HepG2 (cell line): ENCODE results near the gene RAPSN. TPM values are rescaled to one million over a fixed set of nuclear protein-coding genes. Genes with fewer than 3 reads are reported as not detected.

ENCODE experiments used
- ATAC-seq: fragments of 200-7000 bp; cut with Tn5 transposase; 3 replicates; pipeline ENCODE4 v1.9.1; 2020; ENCODE audit warnings: mild to moderate bottlenecking, moderate library complexity
- BruUV-seq: library from RNA; stranded (reverse); fragments of 400-500 nt; replicated peaks from 2 replicates; lab custom pipeline; 2021; lab: Mats Ljungman, UMichigan
- CTCF ChIA-PET: fragments of 300-600 bp; formaldehyde crosslinking; extraction: SDS; loops from one replicate; lab custom pipeline; 2021; ENCODE audit warnings: low total read pairs, inconsistent platforms, low intra/inter-chr PET ratio; lab: Yijun Ruan, JAX
- POLR2A ChIA-PET: fragments of 350-600 bp; sonication (Branson Sonifier 250); formaldehyde crosslinking; loops from one replicate; lab custom pipeline; 2020; ENCODE audit warnings: antibody characterized with exemption, inconsistent platforms; lab: Yijun Ruan, JAX
- DNase-seq: peaks from one replicate; pipeline ENCODE4 v3.0.0-alpha.2; 2015; ENCODE audit warnings: low spot score
- FAIRE-seq: peaks from 3 replicates; lab custom pipeline; 2011; peaks lifted over from hg19 to GRCh38; lab: Jason Lieb, UNC
- H2AFZ ChIP-seq: one replicate; pipeline ENCODE4 v1.6.1; 2011; ENCODE audit warnings: low read length, inconsistent platforms
- H3K27ac ChIP-seq: fragments of 300-600 bp; 3 replicates; pipeline ENCODE4 v1.8.0; 2011; ENCODE audit warnings: mixed run types, mild to moderate bottlenecking, mixed read lengths, low read length, inconsistent platforms; ENCODE audit not compliant: insufficient read depth; ENCODE audit errors: extremely low read length
- H3K27me3 ChIP-seq, 2 experiments: fragments of 200-600 bp in 1 of 2; 2 replicates in 1 of 2; 3 replicates in 1 of 2; pipeline versions ENCODE4 v1.6.0 to v1.8.0; 2011; ENCODE audit warnings: low read length in 2 of 2, mild to moderate bottlenecking in 2 of 2, moderate library complexity in 2 of 2, inconsistent platforms in 1 of 2; ENCODE audit not compliant: insufficient read depth in 2 of 2, control insufficient read depth in 1 of 2
- H3K36me3 ChIP-seq, 2 experiments: fragments of 200-600 bp in 1 of 2; replicated peaks in 1 of 2; 2 replicates in 1 of 2; 3 replicates in 1 of 2; pipeline versions ENCODE4 v1.5.1 to v1.8.0; 2011; ENCODE audit warnings: low read length in 2 of 2, inconsistent platforms in 1 of 2; ENCODE audit not compliant: insufficient read depth in 2 of 2, control insufficient read depth in 1 of 2
- H3K4me1 ChIP-seq: 2 replicates; pipeline ENCODE4 v1.5.1; 2012; ENCODE audit warnings: low read length, inconsistent platforms; ENCODE audit not compliant: insufficient read depth
- H3K4me2 ChIP-seq: 2 replicates; pipeline ENCODE4 v1.6.0; 2011; ENCODE audit warnings: low read depth, low read length, inconsistent platforms
- H3K4me3 ChIP-seq, 3 experiments: fragments of 200-600 bp in 1 of 3; sonication (generic), shearing (Covaris generic) in 1 of 3; replicated peaks in 1 of 3; 2 replicates each; pipeline ENCODE4 v1.5.1; 2011 to 2016; ENCODE audit warnings: low read length in 3 of 3, inconsistent platforms in 2 of 3, low read depth in 2 of 3, mild to moderate bottlenecking in 2 of 3, control low read depth in 1 of 3, mixed read lengths in 1 of 3; ENCODE audit not compliant: insufficient read depth in 1 of 3
- H3K79me2 ChIP-seq: one replicate; pipeline ENCODE4 v1.6.1; 2011; ENCODE audit warnings: low read length, inconsistent platforms; ENCODE audit not compliant: insufficient read depth
- H3K9ac ChIP-seq: 2 replicates; pipeline ENCODE4 v1.6.0; 2011; ENCODE audit warnings: mild to moderate bottlenecking, low read depth, low read length, inconsistent platforms; ENCODE audit not compliant: insufficient read depth
- H3K9me3 ChIP-seq: 2 replicates; pipeline ENCODE4 v1.5.1; 2012; ENCODE audit warnings: mild to moderate bottlenecking, low read length
- H4K20me1 ChIP-seq: 2 replicates; pipeline ENCODE4 v1.6.0; 2011; ENCODE audit warnings: inconsistent platforms, mild to moderate bottlenecking, low read length, moderate library complexity; ENCODE audit not compliant: insufficient read depth
- ARHGAP35 ChIP-seq: sonication (generic); formaldehyde crosslinking; IDR thresholded peaks from 2 replicates; pipeline ENCODE4 v1.9.0; 2022; ENCODE audit warnings: mild to moderate bottlenecking, inconsistent platforms, moderate library complexity, missing genetic modification reagents, borderline replicate concordance
- CTCF ChIP-seq: sonication (generic); formaldehyde crosslinking; IDR thresholded peaks from 2 replicates; pipeline ENCODE4 v1.5.0; 2020; ENCODE audit warnings: mild to moderate bottlenecking, missing genetic modification reagents, moderate library complexity
- KDM2A ChIP-seq: sonication (generic); formaldehyde crosslinking; IDR thresholded peaks from 2 replicates; pipeline ENCODE4 v1.4.0; 2020; ENCODE audit warnings: low read depth, missing genetic modification reagents, borderline replicate concordance
- MAX ChIP-seq: IDR thresholded peaks from 2 replicates; pipeline ENCODE4 v1.6.1; 2012; ENCODE audit warnings: inconsistent platforms
- POLR2AphosphoS5 ChIP-seq: IDR thresholded peaks from 2 replicates; pipeline ENCODE4 v1.6.1; 2012; ENCODE audit warnings: low read depth, low read length
- PRDM15 ChIP-seq: sonication (generic); formaldehyde crosslinking; IDR thresholded peaks from 2 replicates; pipeline ENCODE4 v1.4.0; 2020; ENCODE audit warnings: missing genetic modification reagents
- RBM22 ChIP-seq: fragments of 200-400 bp; formaldehyde crosslinking; optimal IDR thresholded peaks from 2 replicates; pipeline ENCODE3; 2017; ENCODE audit warnings: mild to moderate bottlenecking, low read length, moderate library complexity
- REL ChIP-seq: sonication (generic); formaldehyde crosslinking; conservative IDR thresholded peaks from 2 replicates; pipeline ENCODE4 v1.8.0; 2022; ENCODE audit warnings: mild to moderate bottlenecking, missing genetic modification reagents, moderate library complexity
- YEATS2 ChIP-seq: sonication (generic); formaldehyde crosslinking; IDR thresholded peaks from 2 replicates; pipeline ENCODE4 v1.4.0; 2020; ENCODE audit warnings: missing genetic modification reagents, borderline replicate concordance
- YY1 ChIP-seq: IDR thresholded peaks from 2 replicates; pipeline ENCODE4 v1.6.1; 2011; ENCODE audit warnings: low read length, low read depth, moderate library complexity, mild to moderate bottlenecking; ENCODE audit not compliant: insufficient read depth, insufficient replicate concordance
- ZGPAT ChIP-seq: IDR thresholded peaks from 2 replicates; pipeline ENCODE4 v1.6.1; 2016; ENCODE audit warnings: mild to moderate bottlenecking
- ZNF556 ChIP-seq: sonication (generic); formaldehyde crosslinking; IDR thresholded peaks from 2 replicates; pipeline ENCODE4 v1.4.0; 2020; ENCODE audit warnings: mild to moderate bottlenecking, missing genetic modification reagents, borderline replicate concordance
- WGBS: methylation state at CpG from one replicate; pipeline ENCODE4 v1.1.6; 2017; ENCODE audit warnings: low lambda C conversion rate; 5-methylcytosine and 5-hydroxymethylcytosine counted together
- in situ Hi-C: cut with HindIII; loops from 2 replicates; pipeline ENCODE4 v1.10.0; 2017; ENCODE audit warnings: low pct_unique_long_range_greater_than_20kb; ENCODE audit not compliant: extremely low pct_ligation_motif_present
- intact Hi-C: fragments of 100-400 bp; cut with micrococcal nuclease; formaldehyde crosslinking; loops from one replicate; pipeline ENCODE4 v1.10.0; 2022; ENCODE audit not compliant: unreplicated experiment
- polyA plus RNA-seq, 8 experiments: library from polyadenylated mRNA; depleted of rRNA in 3 of 8; stranded (reverse) in 7 of 8; unstranded in 1 of 8; fragments of >200 nt; fragmentation: Illumina TruSeq in 4 of 8; extraction: Trizol in 4 of 8; gene quantifications; 2 replicates each; pipeline versions ENCODE4 v1.2.1 to v1.2.3, GENCODE V29; 2011 to 2016; ENCODE audit warnings: low read depth in 4 of 8, missing spikeins in 1 of 8, mixed read lengths in 1 of 8; ENCODE audit not compliant: insufficient read depth in 1 of 8
- total RNA-seq, 5 experiments: library from RNA; depleted of rRNA; stranded (reverse); fragments of >200 nt; fragmentation: Illumina TruSeq; extraction: Trizol; gene quantifications; 2 replicates each; pipeline ENCODE4 v1.2.3, GENCODE V29; 2016; ENCODE audit warnings: low read depth in 1 of 5

RAPSN gene
- total and polyA plus RNA-seq, 2 of the 13 experiments (the other 11 are each of a cell fraction or from before 2014, with no cell fraction given), result 0.15 to 1.2 TPM

GRCh38 chr11:47387944-47388696, 60.8 kb downstream of the RAPSN start:
- Histone ChIP-seq H3K9me3 (no peaks in the 10 kb centered on the region), H3K4me3 (peak overlapping the region in 2 of 3 experiments; percentile 4 to 47; a peak in 1 of 6 replicates), H3K27ac (no peak overlapping the region), H3K4me2 (peak overlapping the region; percentile 76), H3K36me3 (no peaks in the 10 kb centered on the region), H3K9ac (peak overlapping the region; percentile 52), H3K4me1 (peaks cover 35% of the 10 kb centered on the region), H3K79me2 (no peaks in the 10 kb centered on the region), H4K20me1 (no peaks in the 10 kb centered on the region), H3K27me3 (peaks cover 0 to 9% of the 10 kb centered on the region in 2 experiments; a peak in 3 of 5 replicates), H2AFZ (peak overlapping the region; percentile 87)
- no peak for DNase-seq
- CTCF ChIA-PET, result no interaction called here
- no peak for FAIRE-seq
- intact Hi-C loops (no loop called here), in situ Hi-C loops (no loop called here)
- WGBS, result 17% methylated on average over 8 of the region's 13 CpGs
- no TSS peak for BruUV-seq
- ATAC-seq, result peak; percentile 72
- POLR2A ChIA-PET, result interaction anchor here (0.9 to 1.2 kb wide), 4 partner anchors 12 to 50 kb away, joined by 3 to 5 read pairs (median 4); partner anchors contain the start of gene PSMC3
- TF ChIP-seq REL (CRISPR knock-in tag) (no peak), ZNF556 (CRISPR knock-in tag) (0 out of 2 replicates have a peak, but pooled peaks have one; percentile 15), RBM22 (no peak), POLR2AphosphoS5 (no peak), KDM2A (CRISPR knock-in tag) (0 out of 2 replicates have a peak, but pooled peaks have one; percentile 11), YY1 (no peak), ARHGAP35 (no peak), CTCF (CRISPR knock-in tag) (no peak), PRDM15 (no peak), ZGPAT (no peak), MAX (peak; percentile 43; the same call in 1 of the 2 replicates), YEATS2 (no peak)
